GM19025 (cell line): ENCODE measurements around the gene WDR81.
"Not testable (repeated sequence)": the region's sequence is repeated elsewhere in the genome, so short reads cannot be mapped to it uniquely, and the experiment has no call there.

Experiments used
- ATAC-seq: cut with Tn5 transposase; IDR thresholded peaks from one replicate; pipeline ENCODE4 v1.9.1; 2021; ENCODE audit warnings: mild to moderate bottlenecking, low read depth, moderate library complexity; ENCODE audit not compliant: unreplicated experiment

The WDR81 gene

GRCh38 chr17:1724351-1724868, at the start of gene WDR81:
TSS of gene WDR81 (plus strand) at chr17:1724704. CDS start at chr17:1724960, 256 bp downstream.
- ATAC-seq = peak; percentile 62

DNA sequence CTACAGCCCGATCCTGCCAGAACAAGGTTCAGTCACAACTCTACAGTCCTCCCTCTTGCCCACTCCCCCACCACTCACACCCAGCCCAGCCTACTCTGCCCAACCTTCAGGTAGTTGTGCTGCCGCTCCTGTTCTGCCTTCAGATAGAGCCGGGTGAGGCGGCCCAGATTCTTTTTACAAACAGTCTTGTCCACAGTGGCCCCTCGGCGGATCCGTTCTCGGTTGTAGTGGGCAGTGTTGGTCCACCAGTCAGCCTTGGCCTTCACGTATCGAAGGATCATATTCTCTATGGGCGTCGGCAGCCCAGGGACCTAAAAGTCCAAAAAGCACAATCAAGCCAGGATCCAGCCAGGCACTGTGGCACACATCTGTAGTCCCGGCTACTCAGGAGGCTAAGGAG, 48.1 kb upstream of the WDR81 start:
- ATAC-seq = no peak

DNA sequence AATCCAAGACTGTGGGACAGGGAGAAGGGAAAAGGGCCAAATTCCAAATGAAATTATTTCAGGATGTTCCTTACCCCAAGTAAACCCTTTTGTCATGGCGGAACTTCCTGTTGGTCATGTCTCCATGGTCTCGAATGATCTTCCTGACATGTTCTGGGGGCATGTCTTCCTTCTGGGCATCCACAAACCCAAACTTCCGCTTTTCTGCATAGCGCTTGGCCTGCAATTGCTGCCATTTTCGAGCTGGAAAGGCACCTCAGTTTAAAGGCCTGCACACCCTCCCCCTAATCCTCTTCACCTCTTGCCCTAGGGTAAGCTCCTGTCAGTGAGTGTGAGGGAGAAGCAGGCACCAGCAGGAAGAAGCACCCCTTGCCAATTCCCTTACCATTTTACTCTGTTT, 41.0 kb upstream of the WDR81 start:
- ATAC-seq = no peak

DNA sequence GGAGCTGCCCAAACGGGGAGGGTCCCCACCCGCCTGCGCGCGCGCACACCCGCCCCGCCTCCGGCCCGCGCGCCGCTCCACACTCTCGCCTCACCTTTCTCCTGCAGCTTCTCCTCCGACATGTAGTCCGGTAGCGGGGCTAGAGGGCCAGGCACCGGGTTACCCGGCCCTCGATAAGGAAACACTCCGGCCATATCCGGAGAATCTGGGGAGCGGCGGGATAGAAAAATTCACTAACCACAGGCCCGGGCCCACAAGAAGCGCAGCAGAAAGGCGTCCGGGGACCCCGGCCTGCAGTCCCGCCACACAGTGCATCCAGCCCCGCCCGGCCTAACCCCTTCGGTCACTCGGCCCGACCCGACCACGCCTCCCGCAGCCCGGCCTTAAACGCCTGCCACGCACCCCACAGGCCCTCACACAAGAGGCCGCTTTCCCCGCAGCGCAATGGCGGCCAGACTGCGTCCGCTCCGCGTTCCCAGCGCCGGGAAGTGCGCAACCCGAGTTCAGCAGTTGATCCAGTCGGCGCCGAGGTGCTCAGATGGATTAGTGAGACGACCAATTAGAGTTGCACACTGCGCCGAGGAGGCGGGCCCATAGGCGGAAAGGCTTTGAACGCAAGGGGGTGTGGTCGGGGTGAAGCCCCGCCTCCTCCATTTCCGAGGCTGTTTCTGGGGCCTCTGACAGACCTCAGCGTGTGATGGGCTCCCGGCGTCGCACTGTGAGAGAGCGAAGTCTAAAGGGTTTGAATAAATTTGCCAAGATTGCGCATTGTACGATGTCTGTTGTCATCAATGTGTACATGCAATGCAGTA, 39.9 kb upstream of the WDR81 start, which contains the start of gene PRPF8:
Gene PRPF8, minus strand, starts transcription at position 490 of the 812 bp plus-strand sequence. Its CDS starts 296 bp downstream, at position 194.
- ATAC-seq = peak; percentile 98

- ATAC-seq = no peak
Observed at GRCh38 chr17:1686086-1686485, 38.4 kb upstream of the WDR81 start.

GRCh38 chr17:1688405-1688804, 36.1 kb upstream of the WDR81 start:
- ATAC-seq = not testable (repeated sequence)

- ATAC-seq = no peak
Observed at GRCh38 chr17:1690544-1691221, 33.8 kb upstream of the WDR81 start.

DNA sequence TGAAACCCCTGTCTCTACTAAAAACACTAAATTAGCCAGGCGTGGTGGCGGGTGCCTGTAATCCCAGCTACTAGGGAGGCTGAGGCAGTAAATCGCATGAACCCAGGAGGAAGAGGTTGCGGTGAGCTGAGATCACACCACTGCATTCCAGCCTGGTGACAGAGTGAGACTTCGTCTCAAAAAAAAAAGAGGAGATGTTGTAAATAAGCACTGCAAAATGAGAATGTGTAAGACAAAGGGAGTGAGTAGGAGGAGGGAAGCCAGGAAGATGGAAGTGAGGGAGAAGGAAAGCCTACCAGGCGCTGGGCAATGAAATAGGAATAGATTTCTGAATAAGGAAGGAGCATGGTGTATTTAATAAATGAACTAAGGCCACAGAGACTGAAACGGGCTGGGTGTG, 31.2 kb upstream of the WDR81 start:
- no peak for ATAC-seq

- ATAC-seq = no peak
Observed at GRCh38 chr17:1695365-1695764, 29.1 kb upstream of the WDR81 start.

GRCh38 chr17:1697681-1698080, 26.8 kb upstream of the WDR81 start:
- ATAC-seq = no peak

- not testable (repeated sequence) for ATAC-seq
Observed at GRCh38 chr17:1699891-1700290, 24.6 kb upstream of the WDR81 start.

DNA sequence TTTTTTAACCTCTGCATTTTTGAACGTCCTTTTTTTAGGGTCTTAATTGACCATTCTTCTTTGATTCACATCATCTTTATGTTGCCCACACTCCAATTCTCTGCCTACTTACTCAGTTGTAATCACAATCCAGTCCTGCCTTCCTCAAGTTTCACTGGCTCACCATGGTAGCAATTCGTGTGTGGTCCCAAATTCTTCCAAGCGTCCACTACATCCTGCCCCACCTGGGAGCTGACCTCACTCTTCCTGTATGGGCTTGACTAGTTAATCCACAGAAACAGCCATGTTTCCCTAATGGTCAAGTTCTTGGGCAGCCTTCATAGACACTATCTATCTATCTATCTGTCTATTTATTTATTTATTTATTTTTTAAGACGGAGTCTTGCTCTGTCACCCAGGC, 21.4 kb upstream of the WDR81 start:
- no peak for ATAC-seq

DNA sequence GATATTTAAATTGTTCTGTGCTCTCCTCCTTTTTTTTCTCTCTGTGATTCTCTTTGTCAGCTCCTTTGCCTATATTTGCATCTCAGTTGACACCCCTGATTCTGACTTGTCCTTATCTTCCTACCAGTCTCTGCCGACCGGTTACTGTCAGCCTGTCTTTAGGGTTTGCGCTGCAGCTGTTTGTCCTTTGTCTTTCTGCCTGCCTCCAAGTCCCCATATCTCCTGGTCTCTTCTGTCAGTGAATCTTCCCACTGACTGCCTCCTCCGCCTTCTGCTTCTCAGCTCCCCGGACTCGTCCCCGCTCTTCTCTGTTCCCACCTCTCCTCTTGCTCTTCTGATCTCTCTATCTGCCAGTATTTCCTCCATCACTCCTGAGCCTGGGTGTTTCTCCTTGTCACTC, 19.5 kb upstream of the WDR81 start:
- no peak for ATAC-seq

DNA sequence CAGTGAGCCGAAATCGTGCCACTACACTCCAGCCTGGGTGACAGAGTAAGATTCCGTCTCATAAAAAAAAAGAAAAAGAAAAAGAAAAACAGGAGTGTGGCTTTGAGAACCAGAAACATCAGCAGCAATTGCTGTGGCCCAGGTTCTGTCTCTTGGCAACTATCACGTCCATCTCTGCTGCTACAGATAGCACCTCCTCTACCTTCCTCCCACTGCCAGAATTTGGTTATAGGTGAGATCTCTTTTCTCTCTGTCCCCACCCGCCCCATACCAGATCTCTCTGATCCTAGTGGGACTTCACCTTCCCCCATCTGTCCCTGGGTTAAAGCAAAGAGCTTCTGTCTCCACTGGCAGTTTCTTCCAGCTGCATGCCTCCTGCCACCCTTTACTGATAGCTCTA, 17.4 kb upstream of the WDR81 start:
- ATAC-seq = no peak

DNA sequence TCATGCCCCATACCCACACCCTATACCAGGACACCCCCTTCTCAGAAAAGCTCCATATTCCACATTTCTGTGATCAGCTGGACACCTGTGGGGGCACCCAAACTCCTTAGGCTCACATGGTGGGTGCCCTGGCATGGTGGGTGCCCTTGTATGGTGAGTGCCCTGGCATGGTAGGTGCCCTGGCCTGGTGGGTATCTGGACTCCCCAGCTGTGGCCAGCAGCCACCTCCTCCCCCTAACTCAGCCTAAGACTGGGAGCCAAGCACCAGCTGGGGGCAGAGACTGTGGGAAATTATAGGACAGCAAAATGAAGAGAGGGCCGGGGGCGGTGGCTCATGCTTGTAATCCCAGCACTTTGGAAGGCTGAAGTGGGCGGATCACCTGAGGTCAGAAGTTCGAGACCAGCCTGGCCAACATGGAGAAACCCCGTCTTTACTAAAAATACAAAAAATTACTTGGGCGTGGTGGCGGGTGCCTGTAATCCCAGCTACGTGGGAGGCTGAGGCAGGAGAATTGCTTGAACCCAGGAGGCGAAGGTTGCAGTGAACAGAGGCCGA, 15.6 kb upstream of the WDR81 start:
- ATAC-seq = not testable (repeated sequence)

DNA sequence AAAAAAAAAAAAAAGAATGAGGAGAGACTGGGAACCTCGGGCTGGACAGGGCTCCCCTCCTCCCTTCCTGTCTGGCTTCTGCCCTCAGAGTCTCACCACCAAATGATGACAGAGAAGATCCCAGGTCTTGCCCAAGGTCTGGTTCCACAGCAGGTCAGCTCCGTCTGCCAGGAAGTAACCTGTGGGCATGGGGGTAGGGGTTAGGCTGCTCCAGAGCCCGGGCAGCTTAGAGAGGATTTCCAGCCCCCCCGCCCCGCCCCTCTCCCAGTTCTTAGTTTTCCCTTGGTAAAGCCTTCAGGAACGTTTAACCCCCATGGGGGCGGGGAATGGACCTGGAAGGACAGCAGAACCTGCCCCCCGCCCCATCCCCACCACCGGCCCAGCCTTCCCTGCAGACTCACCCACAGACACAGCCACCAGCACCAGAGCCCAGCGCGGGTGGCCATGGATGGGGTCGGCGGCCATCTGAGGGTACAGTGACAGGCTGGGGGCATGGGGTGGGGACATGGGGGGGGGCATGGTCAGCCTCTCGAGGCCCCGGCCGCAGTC, 15.0 kb upstream of the WDR81 start:
- no peak for ATAC-seq

- no peak for ATAC-seq
Observed at GRCh38 chr17:1709971-1710806, 14.3 kb upstream of the WDR81 start, which contains the start of gene TLCD2. TSS of gene TLCD2 (minus strand) at chr17:1710377. CDS start at chr17:1710242, 135 bp downstream.

DNA sequence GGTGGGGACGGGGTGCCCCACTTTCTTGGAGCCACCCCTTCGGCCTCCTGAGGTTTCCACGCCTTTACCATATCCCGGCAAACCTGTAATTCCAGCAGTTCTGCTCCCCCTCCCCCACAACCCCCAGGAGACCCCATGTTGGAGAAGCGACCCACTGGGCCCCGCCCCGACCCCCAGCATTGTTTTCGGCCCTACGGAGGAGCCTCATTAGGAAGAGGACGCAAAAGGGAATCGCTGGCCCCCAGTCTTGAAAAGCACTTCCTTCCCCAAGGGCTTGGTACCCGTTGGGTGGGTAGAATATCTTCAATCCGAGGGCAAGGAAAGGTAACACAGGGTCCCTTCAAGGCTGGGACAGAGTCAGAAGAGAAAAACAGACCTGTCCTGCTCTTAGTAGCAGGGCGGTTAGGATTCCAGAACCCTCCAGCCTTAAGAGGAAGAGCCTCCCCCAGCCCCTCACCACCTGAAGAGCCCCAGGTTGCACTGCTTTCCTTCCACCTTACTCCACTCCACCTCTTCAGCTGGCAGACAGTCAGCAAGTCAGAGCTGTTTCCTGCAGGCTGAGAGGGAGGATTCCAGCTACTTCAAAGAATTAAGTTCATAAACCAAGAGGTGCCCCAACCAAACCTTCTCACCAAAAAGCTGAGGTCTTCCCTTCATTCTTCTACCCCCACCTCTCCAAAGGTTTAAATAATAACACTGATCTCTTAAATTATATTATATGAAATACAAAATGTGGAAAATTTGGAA, 13.5 kb upstream of the WDR81 start:
- no peak for ATAC-seq

GRCh38 chr17:1711804-1712203, 12.7 kb upstream of the WDR81 start:
- ATAC-seq = no peak
